Lower lobe of right lung (tissue), 2 donors: ENCODE measurements around the gene MYOM3. TPM values are rescaled to one million over a fixed set of nuclear protein-coding genes. Genes with fewer than 3 reads are reported as not detected.

Source experiments
- ATAC-seq, 2 donors: fragments of 200-7000 bp; cut with Tn5 transposase; one replicate each; pipeline ENCODE4 v1.9.1; 2020 to 2022; ENCODE audit warnings: mild to moderate bottlenecking in 2 of 2, moderate library complexity in 2 of 2
- DNase-seq: peaks from one replicate; pipeline ENCODE4 v3.0.0-alpha.2; 2020
- H3K27ac ChIP-seq: fragments of 200-600 bp; one replicate; pipeline ENCODE4 v1.8.0; 2022
- H3K27me3 ChIP-seq: fragments of 200-600 bp; one replicate; pipeline ENCODE4 v1.8.0; 2022; ENCODE audit warnings: low read depth
- H3K36me3 ChIP-seq: fragments of 200-600 bp; one replicate; pipeline ENCODE4 v1.8.0; 2022; ENCODE audit warnings: mild to moderate bottlenecking
- H3K4me1 ChIP-seq: fragments of 200-600 bp; one replicate; pipeline ENCODE4 v1.8.0; 2022
- H3K4me3 ChIP-seq: fragments of 200-600 bp; one replicate; pipeline ENCODE4 v1.8.0; 2022; ENCODE audit warnings: mild to moderate bottlenecking
- H3K9me3 ChIP-seq: fragments of 200-600 bp; one replicate; pipeline ENCODE4 v1.8.0; 2022
- intact Hi-C: fragments of 100-400 bp; cut with DNase I; formaldehyde crosslinking; loops from one replicate; pipeline ENCODE4 v1.11.0; 2022
- total RNA-seq: library from RNA; stranded (reverse); fragmentation: NEBNext Ultra II Directional; extraction: Animal tissue kit (Norgen Biotek cat#: 25700); gene quantifications from one replicate; pipeline ENCODE4 v1.2.1, GENCODE V29; 2021
- TF ChIP-seq, protein P1 (sequence below): fragments of 200-600 bp; IDR thresholded peaks from one replicate; pipeline ENCODE4 v1.8.0; 2022; ENCODE audit warnings: antibody characterized with exemption, mild to moderate bottlenecking
- donor health status: DM: no; HTN: yes; CAD: no; lungs with severe emphysema.

Gene MYOM3
- total RNA-seq, 1 donor from 2014 or later, result 0.15 TPM

- no peak overlapping the region for H3K4me3 ChIP-seq
- H3K4me1 ChIP-seq, result no peaks in the 10 kb centered on the region
- H3K27me3 ChIP-seq, result no peaks in the 10 kb centered on the region
- no peaks in the 10 kb centered on the region for H3K9me3 ChIP-seq
- peak; percentile 7 for DNase-seq
- ATAC-seq, result no peak
- intact Hi-C loops, result no loop called here
- H3K27ac ChIP-seq, result no peak overlapping the region
- TF ChIP-seq, protein P1, sequence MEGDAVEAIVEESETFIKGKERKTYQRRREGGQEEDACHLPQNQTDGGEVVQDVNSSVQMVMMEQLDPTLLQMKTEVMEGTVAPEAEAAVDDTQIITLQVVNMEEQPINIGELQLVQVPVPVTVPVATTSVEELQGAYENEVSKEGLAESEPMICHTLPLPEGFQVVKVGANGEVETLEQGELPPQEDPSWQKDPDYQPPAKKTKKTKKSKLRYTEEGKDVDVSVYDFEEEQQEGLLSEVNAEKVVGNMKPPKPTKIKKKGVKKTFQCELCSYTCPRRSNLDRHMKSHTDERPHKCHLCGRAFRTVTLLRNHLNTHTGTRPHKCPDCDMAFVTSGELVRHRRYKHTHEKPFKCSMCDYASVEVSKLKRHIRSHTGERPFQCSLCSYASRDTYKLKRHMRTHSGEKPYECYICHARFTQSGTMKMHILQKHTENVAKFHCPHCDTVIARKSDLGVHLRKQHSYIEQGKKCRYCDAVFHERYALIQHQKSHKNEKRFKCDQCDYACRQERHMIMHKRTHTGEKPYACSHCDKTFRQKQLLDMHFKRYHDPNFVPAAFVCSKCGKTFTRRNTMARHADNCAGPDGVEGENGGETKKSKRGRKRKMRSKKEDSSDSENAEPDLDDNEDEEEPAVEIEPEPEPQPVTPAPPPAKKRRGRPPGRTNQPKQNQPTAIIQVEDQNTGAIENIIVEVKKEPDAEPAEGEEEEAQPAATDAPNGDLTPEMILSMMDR, result no peak
- no peaks in the 10 kb centered on the region for H3K36me3 ChIP-seq
Observed at GRCh38 chr1:24084050-24084449, 27.9 kb downstream of the MYOM3 start.

GRCh38 chr1:24082372-24082771 lies 29.6 kb downstream of the MYOM3 start:
- intact Hi-C loops, result no loop called here
- TF ChIP-seq, protein P1, result no peak
- H3K36me3 ChIP-seq, result no peaks in the 10 kb centered on the region
- no peaks in the 10 kb centered on the region for H3K9me3 ChIP-seq
- H3K4me3 ChIP-seq, result no peak overlapping the region
- H3K27me3 ChIP-seq, result no peaks in the 10 kb centered on the region
- no peaks in the 10 kb centered on the region for H3K4me1 ChIP-seq
- H3K27ac ChIP-seq, result no peak overlapping the region
- DNase-seq (peak; percentile 36), ATAC-seq (no peak)

DNA sequence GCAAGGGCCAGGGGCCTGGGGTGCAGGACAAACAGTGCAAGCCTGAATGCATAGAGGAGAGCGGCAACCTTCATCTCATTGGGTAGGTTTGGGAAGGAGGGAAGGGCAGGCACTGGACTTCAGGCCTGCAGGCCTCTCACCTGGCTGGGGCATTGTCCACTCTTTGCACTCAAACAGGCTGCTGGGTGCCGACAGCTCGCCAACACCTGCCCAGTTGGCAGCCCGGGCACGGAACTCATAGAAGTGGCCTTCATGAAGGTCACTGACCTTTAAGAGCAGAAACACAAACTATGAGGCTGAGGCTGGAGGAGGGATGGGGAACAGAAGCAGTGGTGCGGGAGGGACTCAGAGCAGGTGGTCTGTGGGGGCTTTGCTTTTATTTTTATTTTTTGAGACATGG lies 30.7 kb downstream of the MYOM3 start:
- intact Hi-C loops, result no loop called here
- ATAC-seq (no peak), DNase-seq (peak; percentile 45)
- Histone ChIP-seq H3K27ac (no peak overlapping the region), H3K4me3 (no peak overlapping the region), H3K4me1 (no peaks in the 10 kb centered on the region), H3K27me3 (no peaks in the 10 kb centered on the region), H3K9me3 (no peaks in the 10 kb centered on the region), H3K36me3 (no peaks in the 10 kb centered on the region)
- TF ChIP-seq, protein P1, result no peak

GRCh38 chr1:24080131-24080530 lies 31.8 kb downstream of the MYOM3 start:
- intact Hi-C loops, result no loop called here
- Histone ChIP-seq H3K9me3 (no peaks in the 10 kb centered on the region), H3K36me3 (no peaks in the 10 kb centered on the region), H3K27ac (no peak overlapping the region), H3K4me3 (no peak overlapping the region), H3K4me1 (no peaks in the 10 kb centered on the region), H3K27me3 (no peaks in the 10 kb centered on the region)
- DNase-seq (no peak), ATAC-seq (no peak)
- TF ChIP-seq, protein P1, result no peak

DNA sequence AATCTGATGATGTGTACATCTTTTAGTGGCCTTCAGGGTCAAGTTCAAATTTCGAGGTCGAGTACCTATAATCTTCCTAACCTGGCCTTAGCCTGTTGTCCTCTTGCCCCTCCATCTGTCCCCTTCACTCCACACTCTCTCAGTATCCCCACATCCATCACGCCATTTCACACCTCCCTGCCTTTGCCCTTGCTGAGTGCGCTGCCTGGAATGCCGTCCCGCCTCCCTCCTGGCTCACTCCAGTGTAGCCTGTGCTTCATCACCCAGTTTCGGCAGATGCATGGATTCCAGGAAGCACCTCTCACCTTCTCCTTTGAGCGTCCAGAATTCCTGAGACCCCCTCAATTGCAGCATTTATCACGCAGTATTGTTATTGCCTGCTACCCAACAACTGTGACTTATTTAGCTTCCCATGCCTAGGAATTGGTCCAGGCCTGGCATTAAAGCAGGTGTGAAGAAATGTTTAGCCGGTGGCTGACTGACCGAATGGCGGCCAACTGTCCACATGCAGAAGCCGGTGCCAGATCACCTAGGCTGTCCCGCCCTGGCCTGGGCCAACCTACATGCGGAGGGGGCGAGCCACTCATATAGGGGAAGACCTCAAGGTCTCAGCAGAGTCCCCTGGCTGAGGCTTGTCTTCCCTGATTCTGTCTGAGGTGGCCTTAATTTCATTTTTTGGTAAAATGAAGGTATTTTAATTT lies 34.5 kb downstream of the MYOM3 start:
- Histone ChIP-seq H3K27ac (no peak overlapping the region), H3K4me1 (no peaks in the 10 kb centered on the region), H3K9me3 (no peaks in the 10 kb centered on the region), H3K27me3 (no peaks in the 10 kb centered on the region), H3K36me3 (no peaks in the 10 kb centered on the region), H3K4me3 (no peak overlapping the region)
- intact Hi-C loops, result no loop called here
- ATAC-seq, result no peak
- DNase-seq, result no peak
- TF ChIP-seq, protein P1, result no peak
